Measurements from ENCODE around the gene APOO. TPM values are rescaled to one million over a fixed set of nuclear protein-coding genes. Genes with fewer than 3 reads are reported as not detected.

APOO gene
- polyA plus RNA-seq, 1 donor (not counting 4 experiments of a cell fraction or from before 2014, with no cell fraction given) = 22.7 TPM

DNA sequence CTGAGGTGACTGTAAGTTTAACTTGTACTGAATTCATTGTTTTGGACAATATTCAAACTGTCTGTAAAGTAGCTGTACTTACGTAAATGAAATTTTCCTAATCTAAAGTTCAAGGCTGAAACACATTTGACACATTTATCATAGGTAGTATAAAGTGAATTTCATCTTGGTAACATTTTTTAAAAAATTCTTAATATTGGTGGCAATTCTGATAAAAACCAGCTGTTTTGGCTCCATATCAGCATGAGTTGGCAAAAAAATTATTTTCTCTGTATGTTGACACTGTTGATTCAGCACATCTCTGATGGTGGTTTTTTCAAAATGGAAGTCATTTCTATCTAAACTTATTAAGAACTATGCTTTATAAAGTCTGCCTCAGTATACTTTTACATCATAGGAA lies 31.0 kb upstream of the APOO start:
- Histone ChIP-seq H3K9me1 (ENCODE audit: control insufficient read depth, extremely low read depth, insufficient read depth, low read length) (no peaks in the 10 kb centered on the region), H3K79me2 (ENCODE audit: control insufficient read depth, insufficient read depth, low read length) (no peaks in the 10 kb centered on the region), H3K4me1 (ENCODE audit: control insufficient read depth, extremely low read depth, insufficient read depth, low read length) (no peaks in the 10 kb centered on the region), H3K27me3 (ENCODE audit: control insufficient read depth, extremely low read depth, insufficient read depth, low read length) (no peaks in the 10 kb centered on the region), H2AFZ (ENCODE audit: control insufficient read depth, low read length) (no peak overlapping the region), H3K9me3 (ENCODE audit: control insufficient read depth, low read depth, low read length) (no peaks in the 10 kb centered on the region), H3K4me2 (ENCODE audit: control insufficient read depth, extremely low read depth, insufficient read depth, low read depth, low read length) (no peak overlapping the region), H3K36me3 (ENCODE audit: control insufficient read depth in 2 of 2, extremely low read depth in 1 of 2, insufficient read depth in 2 of 2, low read length in 2 of 2) (no peaks in the 10 kb centered on the region), H4K20me1 (ENCODE audit: control insufficient read depth, extremely low read depth, insufficient read depth, low read length) (no peaks in the 10 kb centered on the region), H3K4me3 (ENCODE audit: control insufficient read depth in 2 of 3, extremely low read depth in 1 of 3, insufficient read depth in 2 of 3, low read depth in 1 of 3, low read length in 3 of 3) (no peak overlapping the region), H3K27ac (ENCODE audit: control insufficient read depth, insufficient read depth, low read length) (no peak overlapping the region), H3K9ac (ENCODE audit: control insufficient read depth, extremely low read depth, insufficient read depth, low read length) (no peak overlapping the region)
- dilution Hi-C loops (cut with MboI; ENCODE audit: extremely low pct_ligation_motif_present, low sequenced_read_pairs) = no loop called here
- TF ChIP-seq CTCF (optimal IDR thresholded peaks at IDR 0.05 in 1 of 3, IDR thresholded peaks at IDR 0.05 in 1 of 3, conservative IDR thresholded peaks at IDR 0.05 in 1 of 3; ENCODE audit: extremely low read depth in 1 of 3, insufficient read depth in 2 of 3, low read length in 3 of 3) (no peak), EZH2 (IDR thresholded peaks at IDR 0.05; ENCODE audit: low read length) (no peak)
- FAIRE-seq (no peak), DNase-seq (ENCODE audit: low read depth, low spot score) (no peak)

DNA sequence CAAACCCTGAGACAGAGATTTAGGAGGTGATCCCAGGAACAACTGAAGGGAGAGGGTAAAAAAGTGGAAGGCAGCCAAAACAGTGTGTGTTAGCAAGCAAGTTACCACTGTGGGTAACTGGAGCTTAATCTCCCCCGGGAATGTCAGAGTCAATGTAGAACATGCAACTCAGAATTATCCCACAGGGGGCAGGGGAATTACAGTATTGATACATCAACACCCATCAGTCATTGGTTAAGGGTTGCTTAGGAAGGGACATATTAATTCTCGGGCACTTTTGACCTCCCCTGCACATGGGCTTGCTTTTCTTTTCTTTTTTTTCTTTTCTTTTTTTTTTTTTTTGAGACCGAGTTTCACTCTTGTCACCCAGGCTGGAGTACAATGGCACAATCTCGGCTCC lies 29.4 kb upstream of the APOO start:
- Histone ChIP-seq H3K9me1 (ENCODE audit: control insufficient read depth, extremely low read depth, insufficient read depth, low read length) (no peaks in the 10 kb centered on the region), H2AFZ (ENCODE audit: control insufficient read depth, low read length) (no peak overlapping the region), H3K27ac (ENCODE audit: control insufficient read depth, insufficient read depth, low read length) (no peak overlapping the region), H3K27me3 (ENCODE audit: control insufficient read depth, extremely low read depth, insufficient read depth, low read length) (no peaks in the 10 kb centered on the region), H3K4me1 (ENCODE audit: control insufficient read depth, extremely low read depth, insufficient read depth, low read length) (no peaks in the 10 kb centered on the region), H3K4me2 (ENCODE audit: control insufficient read depth, extremely low read depth, insufficient read depth, low read depth, low read length) (no peak overlapping the region), H3K9ac (ENCODE audit: control insufficient read depth, extremely low read depth, insufficient read depth, low read length) (no peak overlapping the region), H3K9me3 (ENCODE audit: control insufficient read depth, low read depth, low read length) (no peaks in the 10 kb centered on the region), H3K36me3 (ENCODE audit: control insufficient read depth in 2 of 2, extremely low read depth in 1 of 2, insufficient read depth in 2 of 2, low read length in 2 of 2) (no peaks in the 10 kb centered on the region), H3K79me2 (ENCODE audit: control insufficient read depth, insufficient read depth, low read length) (no peaks in the 10 kb centered on the region), H4K20me1 (ENCODE audit: control insufficient read depth, extremely low read depth, insufficient read depth, low read length) (no peaks in the 10 kb centered on the region), H3K4me3 (ENCODE audit: control insufficient read depth in 2 of 3, extremely low read depth in 1 of 3, insufficient read depth in 2 of 3, low read depth in 1 of 3, low read length in 3 of 3) (no peak overlapping the region)
- dilution Hi-C loops (cut with MboI; ENCODE audit: extremely low pct_ligation_motif_present, low sequenced_read_pairs) = no loop called here
- DNase-seq (ENCODE audit: low read depth, low spot score) (no peak), FAIRE-seq (no peak)
- TF ChIP-seq EZH2 (IDR thresholded peaks at IDR 0.05; ENCODE audit: low read length) (no peak), CTCF (optimal IDR thresholded peaks at IDR 0.05 in 1 of 3, IDR thresholded peaks at IDR 0.05 in 1 of 3, conservative IDR thresholded peaks at IDR 0.05 in 1 of 3; ENCODE audit: extremely low read depth in 1 of 3, insufficient read depth in 2 of 3, low read length in 3 of 3) (no peak)
